Muscle layer of duodenum (tissue), 2 donors: ENCODE results near the gene PRIM2.
"Not testable (repeated sequence)": the region's sequence is repeated elsewhere in the genome, so short reads cannot be mapped to it uniquely, and the experiment has no call there.

ENCODE experiments used
- H3K27ac ChIP-seq: one replicate; pipeline ENCODE4 v1.7.0; 2013; ENCODE audit warnings: mild to moderate bottlenecking, low read length
- H3K27me3 ChIP-seq: one replicate; pipeline ENCODE4 v1.7.0; 2013; ENCODE audit warnings: low read depth, mild to moderate bottlenecking, control low read depth, low read length
- H3K36me3 ChIP-seq, 2 donors: one replicate each; pipeline ENCODE4 v1.7.0; 2013; ENCODE audit warnings: low read length in 2 of 2, control low read depth in 1 of 2, mild to moderate bottlenecking in 1 of 2; ENCODE audit not compliant: insufficient read depth in 2 of 2, control insufficient read depth in 1 of 2
- H3K4me1 ChIP-seq, 2 donors: one replicate each; pipeline ENCODE4 v1.7.0; 2013; ENCODE audit warnings: low read length in 2 of 2, mild to moderate bottlenecking in 2 of 2, control low read depth in 1 of 2, moderate library complexity in 1 of 2; ENCODE audit not compliant: insufficient read depth in 2 of 2, control insufficient read depth in 1 of 2
- H3K4me3 ChIP-seq, 2 donors: one replicate each; pipeline ENCODE4 v1.7.0; 2013; ENCODE audit warnings: low read length in 2 of 2, low read depth in 1 of 2, mild to moderate bottlenecking in 1 of 2
- H3K9me3 ChIP-seq, 2 donors: one replicate each; pipeline ENCODE4 v1.7.0; 2013; ENCODE audit warnings: low read length in 2 of 2, control low read depth in 1 of 2, mild to moderate bottlenecking in 1 of 2; ENCODE audit not compliant: control insufficient read depth in 1 of 2
- donor health status: healthy.

The PRIM2 gene

DNA sequence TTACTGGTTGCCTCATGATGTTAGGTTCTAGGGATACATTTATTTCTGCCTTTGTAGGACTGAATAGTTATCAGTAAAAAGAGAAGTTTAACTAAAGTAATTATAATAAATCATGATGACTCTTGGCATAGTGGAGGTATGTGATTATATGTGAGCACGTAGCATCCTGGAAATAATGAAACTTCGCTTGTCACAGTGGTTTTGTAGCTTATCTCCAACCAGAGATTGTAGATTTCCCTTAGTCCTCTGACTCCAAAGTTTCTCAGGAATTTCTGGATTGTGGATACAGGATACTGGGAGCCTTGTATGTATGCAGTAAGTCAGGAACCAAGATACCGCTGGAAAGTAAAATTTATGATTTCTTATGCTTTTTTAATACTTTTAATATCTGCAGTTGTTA is 199.3 kb downstream of the PRIM2 start:
- not testable (repeated sequence) for H3K4me3 ChIP-seq, H3K36me3 ChIP-seq, H3K9me3 ChIP-seq, H3K27ac ChIP-seq, H3K27me3 ChIP-seq, H3K4me1 ChIP-seq

DNA sequence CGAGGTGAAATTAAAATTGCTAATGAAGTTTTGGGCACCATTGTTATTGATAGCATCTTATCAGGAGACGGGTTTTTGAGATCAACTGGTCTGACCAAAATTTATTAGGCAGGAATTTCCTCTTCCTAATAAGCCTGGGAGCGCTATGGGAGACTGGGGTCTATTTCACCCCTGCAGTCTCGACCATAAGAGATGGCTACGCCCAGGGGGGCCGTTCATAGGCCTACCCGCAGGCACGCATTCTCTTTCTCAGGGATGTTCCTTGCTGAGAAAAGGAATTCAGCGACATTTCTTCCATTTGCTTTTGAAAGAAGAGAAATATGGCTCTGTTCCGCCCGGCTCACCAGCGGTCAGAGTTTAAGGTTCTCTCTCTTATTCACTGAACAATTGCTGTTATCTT is 201.8 kb downstream of the PRIM2 start:
- H3K4me3 ChIP-seq, H3K9me3 ChIP-seq, H3K27me3 ChIP-seq, H3K4me1 ChIP-seq, H3K36me3 ChIP-seq, H3K27ac ChIP-seq: not testable (repeated sequence)

DNA sequence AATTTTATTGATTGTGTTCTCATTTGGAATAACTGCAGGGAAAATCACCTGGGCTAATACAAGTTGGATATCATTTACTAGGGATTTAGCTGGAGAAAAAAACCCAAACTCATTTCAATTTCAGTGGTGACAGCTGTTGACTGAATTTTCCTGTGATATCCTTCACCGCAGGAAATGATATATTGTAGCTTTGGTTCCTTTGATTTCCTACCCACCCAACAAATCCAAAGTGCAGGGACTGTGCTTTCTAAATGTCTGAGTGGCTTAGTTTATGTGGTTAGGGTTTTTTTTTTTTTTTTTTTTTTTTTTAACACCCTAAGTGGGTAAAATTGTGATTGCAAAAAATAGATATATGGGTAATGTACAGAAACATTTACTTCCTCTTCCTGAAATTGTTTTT is 203.7 kb downstream of the PRIM2 start:
- not testable (repeated sequence) for H3K4me3 ChIP-seq, H3K36me3 ChIP-seq, H3K4me1 ChIP-seq, H3K27me3 ChIP-seq, H3K9me3 ChIP-seq, H3K27ac ChIP-seq

DNA sequence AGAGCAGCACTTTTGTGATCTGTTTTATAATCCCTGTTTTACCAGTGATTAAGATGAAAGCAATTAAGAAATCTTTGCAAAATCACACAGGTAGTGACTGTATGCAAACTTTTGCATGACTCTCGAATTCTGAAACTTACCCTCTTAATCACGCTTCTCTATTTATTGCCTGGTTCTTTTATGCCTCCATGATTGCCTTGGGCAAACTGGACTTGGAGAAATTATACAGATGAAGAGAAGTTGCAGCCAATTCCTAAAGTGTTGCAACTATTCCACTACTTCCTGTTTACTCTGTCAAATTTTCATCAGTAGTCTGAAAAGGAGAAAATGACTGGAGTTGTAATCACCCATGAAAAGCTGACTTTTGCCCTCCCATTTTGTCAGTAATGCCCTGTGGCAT is 205.8 kb downstream of the PRIM2 start:
- H3K9me3 ChIP-seq, H3K27ac ChIP-seq, H3K27me3 ChIP-seq, H3K36me3 ChIP-seq, H3K4me1 ChIP-seq, H3K4me3 ChIP-seq: not testable (repeated sequence)

- H3K4me1 ChIP-seq, H3K36me3 ChIP-seq, H3K27ac ChIP-seq, H3K9me3 ChIP-seq, H3K27me3 ChIP-seq, H3K4me3 ChIP-seq: not testable (repeated sequence)
Observed at GRCh38 chr6:57529755-57530154, 212.3 kb downstream of the PRIM2 start.

DNA sequence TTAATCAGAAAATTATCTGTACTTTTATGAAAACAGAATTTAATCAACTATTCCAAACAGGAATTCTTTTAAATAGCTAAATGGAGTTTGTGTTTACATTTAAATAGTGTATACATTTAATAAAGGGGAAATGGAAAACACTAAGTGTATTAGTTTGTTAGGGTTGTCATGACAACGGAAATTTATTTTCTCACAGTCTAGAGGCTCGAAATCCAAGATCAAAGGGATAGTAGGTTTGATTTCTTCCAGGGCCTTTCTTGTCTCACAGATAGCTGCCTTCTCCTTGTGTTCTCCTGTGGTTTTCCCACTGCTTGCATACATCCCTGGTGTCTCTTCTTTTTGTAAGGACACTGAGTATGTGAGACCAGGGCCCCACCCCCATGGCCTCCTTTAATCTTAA is 215.2 kb downstream of the PRIM2 start:
- H3K4me3 ChIP-seq, H3K9me3 ChIP-seq, H3K36me3 ChIP-seq, H3K27ac ChIP-seq, H3K4me1 ChIP-seq, H3K27me3 ChIP-seq: not testable (repeated sequence)

DNA sequence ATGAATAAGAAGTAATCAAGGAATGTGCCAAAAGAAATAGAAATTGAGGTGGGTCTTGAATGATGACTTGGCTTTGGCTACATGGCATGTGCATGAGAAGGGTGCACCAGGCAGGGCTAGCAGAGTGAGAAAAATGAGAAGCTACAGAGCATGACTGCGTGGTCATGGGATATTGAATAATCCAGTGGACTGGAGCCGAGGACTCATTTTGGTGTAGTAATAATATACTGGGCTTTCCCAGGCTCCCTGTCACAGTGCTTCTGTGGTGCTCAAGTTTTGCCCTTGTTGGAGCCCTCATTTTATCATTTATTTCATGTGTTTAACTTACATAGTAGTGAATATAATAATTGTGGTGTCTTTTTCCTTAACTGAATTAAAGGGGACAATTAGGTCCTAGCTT is 217.7 kb downstream of the PRIM2 start:
- not testable (repeated sequence) for H3K9me3 ChIP-seq, H3K27ac ChIP-seq, H3K4me3 ChIP-seq, H3K36me3 ChIP-seq, H3K27me3 ChIP-seq, H3K4me1 ChIP-seq

- H3K27ac ChIP-seq, H3K4me1 ChIP-seq, H3K9me3 ChIP-seq, H3K27me3 ChIP-seq, H3K4me3 ChIP-seq, H3K36me3 ChIP-seq: not testable (repeated sequence)
Observed at GRCh38 chr6:57535994-57536393, 218.6 kb downstream of the PRIM2 start.

DNA sequence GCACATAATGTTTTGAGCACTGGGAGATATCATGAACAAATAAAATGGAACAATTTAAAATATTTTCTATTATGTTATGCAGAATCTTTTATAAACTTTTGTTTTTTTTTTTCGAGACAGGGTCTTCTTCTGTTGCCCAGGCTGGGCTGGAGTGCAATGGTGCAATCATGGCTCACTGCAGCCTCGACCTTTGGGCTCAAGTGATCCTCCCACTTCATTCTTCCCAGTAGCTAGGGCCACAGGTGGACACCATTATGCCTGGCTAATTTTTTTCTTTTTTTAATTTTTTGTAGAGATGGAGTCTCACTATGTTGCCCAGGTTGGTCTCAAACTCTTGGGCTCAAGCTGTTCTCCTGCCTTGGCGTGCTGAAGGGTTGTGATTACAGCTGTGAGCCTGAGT is 220.5 kb downstream of the PRIM2 start:
- H3K4me1 ChIP-seq, H3K4me3 ChIP-seq, H3K27me3 ChIP-seq, H3K9me3 ChIP-seq, H3K27ac ChIP-seq, H3K36me3 ChIP-seq: not testable (repeated sequence)

GRCh38 chr6:57551961-57552360 is 234.5 kb downstream of the PRIM2 start:
- H3K9me3 ChIP-seq, H3K4me1 ChIP-seq, H3K4me3 ChIP-seq, H3K36me3 ChIP-seq, H3K27me3 ChIP-seq, H3K27ac ChIP-seq: not testable (repeated sequence)

- H3K9me3 ChIP-seq, H3K4me3 ChIP-seq, H3K27ac ChIP-seq, H3K4me1 ChIP-seq, H3K36me3 ChIP-seq, H3K27me3 ChIP-seq: not testable (repeated sequence)
Observed at GRCh38 chr6:57557855-57558254, 240.4 kb downstream of the PRIM2 start.

- H3K4me1 ChIP-seq, H3K36me3 ChIP-seq: not testable (repeated sequence)
Observed at GRCh38 chr6:57559170-57559569, 241.7 kb downstream of the PRIM2 start.

DNA sequence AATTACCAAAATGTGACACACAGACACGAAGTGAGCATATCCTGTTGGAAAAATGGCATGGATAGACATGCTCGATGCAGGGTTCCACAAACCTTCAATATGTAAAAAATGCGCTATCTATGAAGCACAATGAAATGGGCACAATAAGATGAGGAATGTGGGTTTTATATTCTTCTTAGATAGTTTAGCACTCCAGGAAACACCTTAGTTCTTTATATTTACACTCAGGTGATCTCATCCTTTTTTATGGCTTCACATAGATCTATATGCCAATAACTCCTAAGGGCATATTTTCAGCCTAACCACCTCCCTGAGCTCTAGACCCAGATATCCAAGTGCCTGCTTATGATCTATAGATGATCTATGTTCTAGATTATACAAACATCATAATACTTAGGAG is 244.8 kb downstream of the PRIM2 start:
- not testable (repeated sequence) for H3K27ac ChIP-seq, H3K4me3 ChIP-seq, H3K27me3 ChIP-seq, H3K36me3 ChIP-seq, H3K9me3 ChIP-seq, H3K4me1 ChIP-seq

More at GRCh38 chr6:57559170-57559569, 241.7 kb downstream of the PRIM2 start:
- not testable (repeated sequence) for H3K4me3 ChIP-seq, H3K27ac ChIP-seq, H3K27me3 ChIP-seq, H3K9me3 ChIP-seq
